Putamen (tissue), 1 donor: ENCODE measurements around the gene ZSCAN30.
"Not testable (repeated sequence)": the region's sequence is repeated elsewhere in the genome, so short reads cannot be mapped to it uniquely, and the experiment has no call there.

Experiments used
- DNase-seq: peaks from one replicate; pipeline ENCODE4 v3.0.0-alpha.2; 2016; ENCODE audit warnings: low spot score

Gene ZSCAN30

GRCh38 chr18:35236571-35237363, 53.3 kb downstream of the ZSCAN30 start:
- peak; percentile 63 for DNase-seq

GRCh38 chr18:35231052-35231451, 59.0 kb downstream of the ZSCAN30 start:
- peak; percentile 89 for DNase-seq

- DNase-seq = no peak
Observed at GRCh38 chr18:35227254-35227653, 62.8 kb downstream of the ZSCAN30 start.

- no peak for DNase-seq
Observed at GRCh38 chr18:35223797-35224196, 66.2 kb downstream of the ZSCAN30 start.

- no peak for DNase-seq
Observed at GRCh38 chr18:35220424-35220823, 69.6 kb downstream of the ZSCAN30 start.

GRCh38 chr18:35219331-35219730, 70.7 kb downstream of the ZSCAN30 start:
- not testable (repeated sequence) for DNase-seq

- not testable (repeated sequence) for DNase-seq
Observed at GRCh38 chr18:35216611-35217010, 73.4 kb downstream of the ZSCAN30 start.

GRCh38 chr18:35215026-35215425, 75.0 kb downstream of the ZSCAN30 start:
- DNase-seq = no peak

- DNase-seq = not testable (repeated sequence)
Observed at GRCh38 chr18:35205746-35206458, 84.1 kb downstream of the ZSCAN30 start.

GRCh38 chr18:35205199-35205712, 84.8 kb downstream of the ZSCAN30 start:
- no peak for DNase-seq

GRCh38 chr18:35203067-35203466, 87.0 kb downstream of the ZSCAN30 start:
- no peak for DNase-seq

GRCh38 chr18:35201256-35201931, 88.6 kb downstream of the ZSCAN30 start:
- no peak for DNase-seq
